ENCODE measurements around the gene KRT79.

DNA sequence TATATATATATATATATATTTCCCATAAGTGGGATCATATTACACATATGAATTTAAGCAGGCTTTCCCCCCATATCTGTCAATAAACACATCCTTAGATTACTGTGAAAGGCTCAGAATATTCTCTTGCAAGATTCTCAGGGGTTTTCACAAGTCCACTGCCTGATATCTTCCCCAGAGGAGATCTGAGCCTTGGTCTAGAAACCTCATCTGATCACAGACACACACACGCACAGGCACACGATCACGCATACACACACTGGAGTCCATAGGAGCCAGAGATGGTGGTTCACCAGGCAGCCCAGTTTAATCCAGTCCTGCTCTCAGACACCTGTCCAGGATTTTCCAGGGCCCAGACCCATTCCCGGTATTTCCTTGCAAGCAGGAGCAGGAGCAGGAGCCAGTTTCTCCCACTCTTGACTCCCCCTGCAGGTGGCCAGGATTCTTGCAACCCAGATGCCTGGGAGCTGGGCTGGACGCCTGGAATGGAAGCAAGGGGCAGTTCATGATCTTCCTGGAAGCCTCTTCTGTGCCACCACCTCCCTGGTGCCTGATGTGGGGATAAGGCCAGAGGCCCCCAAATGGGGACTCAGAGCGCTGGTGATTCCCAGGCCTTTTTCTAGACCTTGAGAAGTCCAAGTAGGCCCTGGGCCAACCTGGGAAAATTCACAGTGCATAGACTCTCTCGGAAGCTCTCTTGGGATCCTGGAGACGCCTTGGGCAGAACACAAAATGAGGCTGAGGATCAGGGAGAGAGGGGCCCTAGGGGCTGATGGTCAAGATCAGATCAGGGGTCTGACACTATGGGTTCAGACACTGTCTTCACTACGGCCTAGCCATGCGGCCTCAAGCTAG lies 31.2 kb upstream of the KRT79 start:
- TF ChIP-seq, protein P1, sequence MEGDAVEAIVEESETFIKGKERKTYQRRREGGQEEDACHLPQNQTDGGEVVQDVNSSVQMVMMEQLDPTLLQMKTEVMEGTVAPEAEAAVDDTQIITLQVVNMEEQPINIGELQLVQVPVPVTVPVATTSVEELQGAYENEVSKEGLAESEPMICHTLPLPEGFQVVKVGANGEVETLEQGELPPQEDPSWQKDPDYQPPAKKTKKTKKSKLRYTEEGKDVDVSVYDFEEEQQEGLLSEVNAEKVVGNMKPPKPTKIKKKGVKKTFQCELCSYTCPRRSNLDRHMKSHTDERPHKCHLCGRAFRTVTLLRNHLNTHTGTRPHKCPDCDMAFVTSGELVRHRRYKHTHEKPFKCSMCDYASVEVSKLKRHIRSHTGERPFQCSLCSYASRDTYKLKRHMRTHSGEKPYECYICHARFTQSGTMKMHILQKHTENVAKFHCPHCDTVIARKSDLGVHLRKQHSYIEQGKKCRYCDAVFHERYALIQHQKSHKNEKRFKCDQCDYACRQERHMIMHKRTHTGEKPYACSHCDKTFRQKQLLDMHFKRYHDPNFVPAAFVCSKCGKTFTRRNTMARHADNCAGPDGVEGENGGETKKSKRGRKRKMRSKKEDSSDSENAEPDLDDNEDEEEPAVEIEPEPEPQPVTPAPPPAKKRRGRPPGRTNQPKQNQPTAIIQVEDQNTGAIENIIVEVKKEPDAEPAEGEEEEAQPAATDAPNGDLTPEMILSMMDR (IDR thresholded peaks at IDR 0.05): peak; percentile 48 to 93 (median 82)
- no peak for TF ChIP-seq POLR2A (IDR thresholded peaks at IDR 0.05)
